Osteoblast (primary cell): ENCODE measurements around the gene PFN3. TPM values are rescaled to one million over a fixed set of nuclear protein-coding genes. Genes with fewer than 3 reads are reported as not detected.

Source experiments
- DNase-seq: peaks from one replicate; pipeline ENCODE4 v3.0.0; 2011; ENCODE audit warnings: low spot score, mixed read lengths; ENCODE audit not compliant: insufficient read length; ENCODE audit errors: missing footprints
- H2AFZ ChIP-seq: 2 replicates; pipeline ENCODE4 v1.6.0; 2011; ENCODE audit warnings: mild to moderate bottlenecking, low read length
- H3K27ac ChIP-seq: 2 replicates; pipeline ENCODE4 v1.5.1; 2011; ENCODE audit warnings: mild to moderate bottlenecking, low read depth, low read length, moderate library complexity
- H3K27me3 ChIP-seq: 2 replicates; pipeline ENCODE4 v1.6.0; 2012; ENCODE audit warnings: mild to moderate bottlenecking, control low read depth, inconsistent platforms, low read length, moderate library complexity; ENCODE audit not compliant: insufficient read depth
- H3K36me3 ChIP-seq: 2 replicates; pipeline ENCODE4 v1.5.1; 2011; ENCODE audit warnings: mild to moderate bottlenecking, low read length, control low read depth, moderate library complexity; ENCODE audit not compliant: insufficient read depth
- H3K4me1 ChIP-seq: 2 replicates; pipeline ENCODE4 v1.5.1; 2011; ENCODE audit warnings: mild to moderate bottlenecking, low read length, control low read depth, moderate library complexity; ENCODE audit not compliant: insufficient read depth
- H3K4me2 ChIP-seq: 2 replicates; pipeline ENCODE4 v1.6.0; 2011; ENCODE audit warnings: mild to moderate bottlenecking, low read length; ENCODE audit not compliant: insufficient read depth
- H3K4me3 ChIP-seq: fragments of 200-600 bp; sonication (generic); 3 replicates; pipeline ENCODE4 v1.5.1; 2012; ENCODE audit warnings: mild to moderate bottlenecking, low read length, inconsistent platforms; ENCODE audit not compliant: insufficient read depth
- H3K79me2 ChIP-seq: 2 replicates; pipeline ENCODE4 v1.6.0; 2012; ENCODE audit warnings: mild to moderate bottlenecking, low read length, control low read depth, inconsistent platforms; ENCODE audit not compliant: insufficient read depth
- H3K9me3 ChIP-seq: 2 replicates; pipeline ENCODE4 v1.5.1; 2011; ENCODE audit warnings: low read depth, low read length, control low read depth
- H4K20me1 ChIP-seq: 2 replicates; pipeline ENCODE4 v1.6.0; 2012; ENCODE audit warnings: mild to moderate bottlenecking, low read length, control low read depth; ENCODE audit not compliant: insufficient read depth
- total RNA-seq: library from RNA; depleted of rRNA; stranded (reverse); fragments of >200 nt; gene quantifications from 2 replicates; pipeline ENCODE4 v1.2.3, GENCODE V29; 2012
- TF ChIP-seq, protein P1 (sequence below): IDR thresholded peaks from 2 replicates; pipeline ENCODE4 v1.5.1; 2011; ENCODE audit warnings: mild to moderate bottlenecking, low read depth, low read length, moderate library complexity; ENCODE audit errors: extremely low read depth

Gene PFN3
- total RNA-seq, 1 donor: not detected

DNA sequence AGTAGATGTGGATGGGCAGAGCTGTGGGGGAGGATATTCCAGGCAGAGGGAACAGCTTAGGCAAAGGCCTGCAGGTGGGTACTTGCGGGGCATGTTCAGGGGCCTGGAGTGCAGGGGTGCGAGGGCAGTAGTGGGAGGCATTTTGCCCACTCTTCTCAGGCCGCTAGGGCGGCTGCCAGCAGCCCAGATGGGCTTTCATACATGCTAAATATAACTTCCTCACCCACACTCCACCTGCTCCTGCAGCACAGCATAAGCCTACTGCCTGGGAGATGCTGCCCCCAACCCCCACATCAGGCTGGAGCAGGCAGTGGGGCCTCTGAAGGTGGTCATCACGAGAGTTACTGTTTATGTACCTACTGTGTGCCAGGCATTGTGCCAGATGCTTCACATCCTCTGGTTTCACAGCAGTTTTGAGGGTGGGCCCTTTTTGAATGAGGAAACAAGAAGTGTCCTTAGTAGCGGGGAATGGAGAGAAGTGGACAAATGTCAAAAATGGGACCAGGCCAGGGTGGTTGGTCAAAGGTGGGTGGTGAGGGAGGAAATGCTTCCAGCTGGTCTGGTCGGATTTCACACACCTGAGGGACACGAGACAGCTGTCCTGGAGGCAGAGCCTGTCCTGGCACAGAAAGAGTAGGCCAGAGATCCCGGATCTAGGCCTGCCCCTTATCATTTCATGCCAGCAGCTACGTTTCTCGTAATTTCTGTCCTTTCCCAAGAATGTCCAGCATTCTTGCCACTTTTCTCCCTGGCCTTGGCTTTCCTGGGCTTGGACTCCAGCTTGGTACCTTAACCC is 30.6 kb downstream of the PFN3 start:
- no peak overlapping the region for H3K27ac ChIP-seq
- H3K4me2 ChIP-seq: no peak overlapping the region
- H3K4me1 ChIP-seq: peaks cover 7% of the 10 kb centered on the region
- H3K27me3 ChIP-seq: peaks cover 1% of the 10 kb centered on the region
- no peaks in the 10 kb centered on the region for H3K9me3 ChIP-seq
- no peak overlapping the region for H3K4me3 ChIP-seq
- H3K79me2 ChIP-seq: no peaks in the 10 kb centered on the region
- H4K20me1 ChIP-seq: no peaks in the 10 kb centered on the region
- TF ChIP-seq, protein P1, sequence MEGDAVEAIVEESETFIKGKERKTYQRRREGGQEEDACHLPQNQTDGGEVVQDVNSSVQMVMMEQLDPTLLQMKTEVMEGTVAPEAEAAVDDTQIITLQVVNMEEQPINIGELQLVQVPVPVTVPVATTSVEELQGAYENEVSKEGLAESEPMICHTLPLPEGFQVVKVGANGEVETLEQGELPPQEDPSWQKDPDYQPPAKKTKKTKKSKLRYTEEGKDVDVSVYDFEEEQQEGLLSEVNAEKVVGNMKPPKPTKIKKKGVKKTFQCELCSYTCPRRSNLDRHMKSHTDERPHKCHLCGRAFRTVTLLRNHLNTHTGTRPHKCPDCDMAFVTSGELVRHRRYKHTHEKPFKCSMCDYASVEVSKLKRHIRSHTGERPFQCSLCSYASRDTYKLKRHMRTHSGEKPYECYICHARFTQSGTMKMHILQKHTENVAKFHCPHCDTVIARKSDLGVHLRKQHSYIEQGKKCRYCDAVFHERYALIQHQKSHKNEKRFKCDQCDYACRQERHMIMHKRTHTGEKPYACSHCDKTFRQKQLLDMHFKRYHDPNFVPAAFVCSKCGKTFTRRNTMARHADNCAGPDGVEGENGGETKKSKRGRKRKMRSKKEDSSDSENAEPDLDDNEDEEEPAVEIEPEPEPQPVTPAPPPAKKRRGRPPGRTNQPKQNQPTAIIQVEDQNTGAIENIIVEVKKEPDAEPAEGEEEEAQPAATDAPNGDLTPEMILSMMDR: no peak
- no peak overlapping the region for H2AFZ ChIP-seq
- no peaks in the 10 kb centered on the region for H3K36me3 ChIP-seq
- DNase-seq: peak; percentile 74

DNA sequence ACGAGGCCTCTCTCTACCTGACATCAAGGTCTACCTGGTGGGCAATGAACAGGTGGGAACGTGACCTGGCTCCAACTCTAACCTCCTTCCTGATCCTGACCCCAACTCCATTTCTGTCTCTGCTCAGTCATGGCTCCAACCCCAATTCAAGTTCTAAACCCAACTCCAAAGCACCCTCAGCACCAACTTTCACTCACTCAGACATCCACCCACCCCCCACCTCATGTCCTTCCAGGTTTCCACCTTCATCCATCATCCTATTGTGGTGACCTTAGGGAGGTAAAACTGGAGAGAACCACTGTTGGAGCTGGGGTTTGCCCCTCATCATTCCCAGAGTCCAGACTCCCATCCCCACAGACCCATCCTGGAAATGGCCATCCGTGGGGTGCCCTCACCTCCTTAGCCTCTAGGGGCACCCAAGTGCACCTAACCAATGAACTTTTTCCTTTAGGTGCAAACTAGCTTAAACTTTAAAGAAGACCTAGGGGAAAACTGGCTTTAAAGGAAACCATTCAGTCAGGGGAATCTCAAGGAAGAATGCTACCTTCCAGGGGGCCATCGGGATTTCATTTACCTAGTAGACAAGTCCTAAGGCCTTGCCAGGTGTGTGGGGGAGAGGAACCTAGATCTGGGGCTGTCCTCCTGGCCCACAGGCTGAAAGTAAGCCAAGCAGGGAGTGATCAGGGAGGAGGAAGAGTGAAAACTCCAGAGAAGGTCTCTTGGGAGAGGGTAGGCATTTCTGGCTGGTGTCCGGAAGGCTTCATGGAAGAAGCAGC is 31.4 kb downstream of the PFN3 start:
- TF ChIP-seq, protein P1: peak; percentile 78
- no peak overlapping the region for H3K27ac ChIP-seq
- H3K79me2 ChIP-seq: no peaks in the 10 kb centered on the region
- H3K4me2 ChIP-seq: no peak overlapping the region
- no peak overlapping the region for H2AFZ ChIP-seq
- peak; percentile 99 for DNase-seq
- H4K20me1 ChIP-seq: no peaks in the 10 kb centered on the region
- peaks cover 7% of the 10 kb centered on the region for H3K4me1 ChIP-seq
- H3K4me3 ChIP-seq: no peak overlapping the region
- no peaks in the 10 kb centered on the region for H3K27me3 ChIP-seq
- H3K36me3 ChIP-seq: no peaks in the 10 kb centered on the region
- no peaks in the 10 kb centered on the region for H3K9me3 ChIP-seq

DNA sequence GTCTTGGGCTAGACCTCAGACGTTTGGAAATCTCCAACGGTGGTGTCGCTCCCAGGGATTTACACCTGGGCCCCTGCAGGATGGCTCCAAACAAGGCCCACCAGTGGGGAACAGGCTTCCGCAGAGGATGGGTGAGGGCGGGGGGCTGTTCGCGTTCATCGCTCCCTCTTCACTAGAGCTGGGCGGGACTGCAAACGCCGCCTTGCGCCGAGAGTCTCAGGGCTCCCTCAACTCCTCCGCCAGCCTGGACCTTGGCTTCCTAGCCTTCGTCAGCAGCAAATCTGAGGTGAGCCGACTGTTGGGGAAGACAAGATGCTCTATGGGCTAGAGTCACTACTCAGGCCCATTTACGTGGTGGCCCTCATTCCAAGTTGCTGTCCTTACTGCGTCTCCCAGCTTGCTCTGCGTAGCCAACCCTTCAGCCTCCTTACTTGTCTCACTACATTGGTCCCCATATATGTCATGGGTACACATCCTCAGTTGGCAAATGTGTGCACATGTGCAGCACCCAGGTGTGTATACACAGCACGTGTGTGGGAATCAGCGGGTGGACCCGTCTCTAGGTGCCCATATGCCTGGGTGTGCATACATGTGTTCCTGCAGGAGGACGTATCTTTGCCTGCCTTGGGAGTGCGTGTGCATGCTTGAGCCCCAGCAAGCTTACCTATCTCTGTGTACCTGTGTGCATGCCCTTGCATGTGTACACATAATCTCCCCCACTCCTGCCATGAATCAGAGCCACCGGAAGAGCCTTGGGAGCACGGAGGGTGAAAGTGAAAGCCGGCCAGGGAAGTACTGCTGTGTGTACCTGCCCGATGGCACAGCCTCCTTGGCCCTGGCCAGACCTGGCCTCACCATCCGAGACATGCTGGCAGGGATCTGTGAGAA is 32.2 kb downstream of the PFN3 start:
- peaks cover 13% of the 10 kb centered on the region for H3K4me1 ChIP-seq
- H2AFZ ChIP-seq: no peak overlapping the region
- no peaks in the 10 kb centered on the region for H3K9me3 ChIP-seq
- TF ChIP-seq, protein P1: no peak
- H3K27me3 ChIP-seq: no peaks in the 10 kb centered on the region
- no peak overlapping the region for H3K27ac ChIP-seq
- no peak overlapping the region for H3K4me3 ChIP-seq
- DNase-seq: peak; percentile 76
- H4K20me1 ChIP-seq: no peaks in the 10 kb centered on the region
- no peaks in the 10 kb centered on the region for H3K36me3 ChIP-seq
- no peaks in the 10 kb centered on the region for H3K79me2 ChIP-seq
- H3K4me2 ChIP-seq: no peak overlapping the region
